ENCODE data around the gene MGAT3. TPM values are rescaled to one million over a fixed set of nuclear protein-coding genes. Genes with fewer than 3 reads are reported as not detected.
"Not testable (repeated sequence)": the region's sequence is repeated elsewhere in the genome, so short reads cannot be mapped to it uniquely, and the experiment has no call there.

Gene MGAT3
- total RNA-seq, 6 donors from 2014 or later = 5.2 to 45.0 (median 26.0) TPM

DNA sequence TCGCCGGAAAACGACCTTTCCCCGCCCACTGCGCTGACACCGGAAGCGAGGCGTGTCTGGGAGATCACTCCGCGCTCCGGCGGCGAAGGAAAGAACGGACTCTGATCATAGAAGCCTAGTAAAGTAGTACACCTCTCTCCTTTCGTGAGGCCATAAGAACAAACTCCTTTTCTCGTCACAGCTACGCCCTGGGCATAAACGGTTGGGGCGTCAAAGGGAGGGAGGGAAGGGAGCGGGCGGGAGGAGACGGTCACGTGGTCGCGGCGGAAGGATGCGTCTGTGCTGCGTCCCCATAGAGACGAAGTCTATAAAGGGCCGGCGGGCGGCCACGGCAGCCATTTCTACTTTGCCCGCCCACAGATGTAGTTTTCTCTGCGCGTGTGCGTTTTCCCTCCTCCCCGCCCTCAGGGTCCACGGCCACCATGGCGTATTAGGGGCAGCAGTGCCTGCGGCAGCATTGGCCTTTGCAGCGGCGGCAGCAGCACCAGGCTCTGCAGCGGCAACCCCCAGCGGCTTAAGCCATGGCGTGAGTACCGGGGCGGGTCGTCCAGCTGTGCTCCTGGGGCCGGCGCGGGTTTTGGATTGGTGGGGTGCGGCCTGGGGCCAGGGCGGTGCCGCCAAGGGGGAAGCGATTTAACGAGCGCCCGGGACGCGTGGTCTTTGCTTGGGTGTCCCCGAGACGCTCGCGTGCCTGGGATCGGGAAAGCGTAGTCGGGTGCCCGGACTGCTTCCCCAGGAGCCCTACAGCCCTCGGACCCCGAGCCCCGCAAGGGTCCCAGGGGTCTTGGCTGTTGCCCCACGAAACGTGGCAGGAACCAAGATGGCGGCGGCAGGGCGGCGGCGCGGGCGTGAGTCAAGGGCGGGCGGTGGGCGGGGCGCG is 63.7 kb downstream of the MGAT3 start, which contains the start of gene ATF4:
ATF4 (plus strand) TSS at position 337 of the 880 bp plus-strand sequence. CDS start 884 bp downstream, outside the sequence.
- 0% methylated on average over 15 to 73 of the region's 86 CpGs for WGBS, 2 donors
- peaks cover 45 to 53% (median 51%) of the 10 kb centered on the region in 4 donors for H3K4me1 ChIP-seq

DNA sequence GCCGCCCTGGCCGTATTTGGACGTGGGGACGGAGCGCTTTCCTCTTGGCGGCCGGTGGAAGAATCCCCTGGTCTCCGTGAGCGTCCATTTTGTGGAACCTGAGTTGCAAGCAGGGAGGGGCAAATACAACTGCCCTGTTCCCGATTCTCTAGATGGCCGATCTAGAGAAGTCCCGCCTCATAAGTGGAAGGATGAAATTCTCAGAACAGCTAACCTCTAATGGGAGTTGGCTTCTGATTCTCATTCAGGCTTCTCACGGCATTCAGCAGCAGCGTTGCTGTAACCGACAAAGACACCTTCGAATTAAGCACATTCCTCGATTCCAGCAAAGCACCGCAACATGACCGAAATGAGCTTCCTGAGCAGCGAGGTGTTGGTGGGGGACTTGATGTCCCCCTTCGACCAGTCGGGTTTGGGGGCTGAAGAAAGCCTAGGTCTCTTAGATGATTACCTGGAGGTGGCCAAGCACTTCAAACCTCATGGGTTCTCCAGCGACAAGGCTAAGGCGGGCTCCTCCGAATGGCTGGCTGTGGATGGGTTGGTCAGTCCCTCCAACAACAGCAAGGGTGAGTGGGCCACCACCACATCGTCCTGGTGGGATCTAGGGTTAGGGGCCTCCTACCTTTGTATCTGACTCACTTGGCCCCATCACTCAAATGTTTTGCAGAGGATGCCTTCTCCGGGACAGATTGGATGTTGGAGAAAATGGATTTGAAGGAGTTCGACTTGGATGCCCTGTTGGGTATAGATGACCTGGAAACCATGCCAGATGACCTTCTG is 64.5 kb downstream of the MGAT3 start:
- peak in 1 of 2 donors; percentile 88 for DNase-seq
- not testable (repeated sequence) for H3K9me3 ChIP-seq; ATAC-seq (ENCODE audit: low FRiP score in 2 of 2); H3K27me3 ChIP-seq
- Histone ChIP-seq H3K4me3 (peak overlapping the region; percentile 76 to 98 (median 96)), H3K36me3 (peaks cover 19 to 51% (median 34%) of the 10 kb centered on the region in 4 donors), H3K27ac (peak overlapping the region; percentile 98 to 100 (median 99)), H3K4me1 (peaks cover 45 to 60% (median 56%) of the 10 kb centered on the region in 4 donors)
- 0 to 3% methylated on average over 1 to 28 of the region's 28 CpGs for WGBS, 2 donors

More for the DNA sequence above, 63.7 kb downstream of the MGAT3 start, which contains the start of gene ATF4:
- H3K4me3 ChIP-seq = peak within 1 kb of the TSS; percentile 76 to 98 (median 96)
- DNase-seq = peak; percentile 82 to 97
- ATAC-seq (ENCODE audit: low FRiP score in 2 of 2) = peak; percentile 82 to 88
- TF ChIP-seq EP300 (IDR thresholded peaks at IDR 0.05) (peak in 1 of 4 donors; percentile 58), POLR2AphosphoS5 (IDR thresholded peaks at IDR 0.05) (peak; percentile 98 to 99), POLR2A (IDR thresholded peaks at IDR 0.05) (peak; percentile 98 to 100 (median 99))
- TF ChIP-seq, protein P1, sequence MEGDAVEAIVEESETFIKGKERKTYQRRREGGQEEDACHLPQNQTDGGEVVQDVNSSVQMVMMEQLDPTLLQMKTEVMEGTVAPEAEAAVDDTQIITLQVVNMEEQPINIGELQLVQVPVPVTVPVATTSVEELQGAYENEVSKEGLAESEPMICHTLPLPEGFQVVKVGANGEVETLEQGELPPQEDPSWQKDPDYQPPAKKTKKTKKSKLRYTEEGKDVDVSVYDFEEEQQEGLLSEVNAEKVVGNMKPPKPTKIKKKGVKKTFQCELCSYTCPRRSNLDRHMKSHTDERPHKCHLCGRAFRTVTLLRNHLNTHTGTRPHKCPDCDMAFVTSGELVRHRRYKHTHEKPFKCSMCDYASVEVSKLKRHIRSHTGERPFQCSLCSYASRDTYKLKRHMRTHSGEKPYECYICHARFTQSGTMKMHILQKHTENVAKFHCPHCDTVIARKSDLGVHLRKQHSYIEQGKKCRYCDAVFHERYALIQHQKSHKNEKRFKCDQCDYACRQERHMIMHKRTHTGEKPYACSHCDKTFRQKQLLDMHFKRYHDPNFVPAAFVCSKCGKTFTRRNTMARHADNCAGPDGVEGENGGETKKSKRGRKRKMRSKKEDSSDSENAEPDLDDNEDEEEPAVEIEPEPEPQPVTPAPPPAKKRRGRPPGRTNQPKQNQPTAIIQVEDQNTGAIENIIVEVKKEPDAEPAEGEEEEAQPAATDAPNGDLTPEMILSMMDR (IDR thresholded peaks at IDR 0.05) = peak in 2 of 6 experiments; percentile 11 to 20
- no peaks in the 10 kb centered on the region for H3K27me3 ChIP-seq
- H3K27ac ChIP-seq = peak within 1 kb of the TSS; percentile 98 to 100 (median 99)
- H3K9me3 ChIP-seq = no peaks in the 10 kb centered on the region
- H3K36me3 ChIP-seq = peaks cover 22 to 58% (median 37%) of the 10 kb centered on the region in 4 donors

DNA sequence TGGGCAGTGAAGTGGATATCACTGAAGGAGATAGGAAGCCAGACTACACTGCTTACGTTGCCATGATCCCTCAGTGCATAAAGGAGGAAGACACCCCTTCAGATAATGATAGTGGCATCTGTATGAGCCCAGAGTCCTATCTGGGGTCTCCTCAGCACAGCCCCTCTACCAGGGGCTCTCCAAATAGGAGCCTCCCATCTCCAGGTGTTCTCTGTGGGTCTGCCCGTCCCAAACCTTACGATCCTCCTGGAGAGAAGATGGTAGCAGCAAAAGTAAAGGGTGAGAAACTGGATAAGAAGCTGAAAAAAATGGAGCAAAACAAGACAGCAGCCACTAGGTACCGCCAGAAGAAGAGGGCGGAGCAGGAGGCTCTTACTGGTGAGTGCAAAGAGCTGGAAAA is 65.3 kb downstream of the MGAT3 start:
- not testable (repeated sequence) for H3K27me3 ChIP-seq; DNase-seq; H3K9me3 ChIP-seq; ATAC-seq (ENCODE audit: low FRiP score in 2 of 2)
- WGBS, 2 donors = 21 to 25% methylated on average over 5 of the region's 5 CpGs
- Histone ChIP-seq H3K36me3 (peaks cover 19 to 44% (median 34%) of the 10 kb centered on the region in 4 donors), H3K4me3 (peak overlapping the region; percentile 76 to 98 (median 96)), H3K27ac (peak overlapping the region; percentile 98 to 100 (median 99)), H3K4me1 (peaks cover 50 to 66% (median 58%) of the 10 kb centered on the region in 4 donors)

DNA sequence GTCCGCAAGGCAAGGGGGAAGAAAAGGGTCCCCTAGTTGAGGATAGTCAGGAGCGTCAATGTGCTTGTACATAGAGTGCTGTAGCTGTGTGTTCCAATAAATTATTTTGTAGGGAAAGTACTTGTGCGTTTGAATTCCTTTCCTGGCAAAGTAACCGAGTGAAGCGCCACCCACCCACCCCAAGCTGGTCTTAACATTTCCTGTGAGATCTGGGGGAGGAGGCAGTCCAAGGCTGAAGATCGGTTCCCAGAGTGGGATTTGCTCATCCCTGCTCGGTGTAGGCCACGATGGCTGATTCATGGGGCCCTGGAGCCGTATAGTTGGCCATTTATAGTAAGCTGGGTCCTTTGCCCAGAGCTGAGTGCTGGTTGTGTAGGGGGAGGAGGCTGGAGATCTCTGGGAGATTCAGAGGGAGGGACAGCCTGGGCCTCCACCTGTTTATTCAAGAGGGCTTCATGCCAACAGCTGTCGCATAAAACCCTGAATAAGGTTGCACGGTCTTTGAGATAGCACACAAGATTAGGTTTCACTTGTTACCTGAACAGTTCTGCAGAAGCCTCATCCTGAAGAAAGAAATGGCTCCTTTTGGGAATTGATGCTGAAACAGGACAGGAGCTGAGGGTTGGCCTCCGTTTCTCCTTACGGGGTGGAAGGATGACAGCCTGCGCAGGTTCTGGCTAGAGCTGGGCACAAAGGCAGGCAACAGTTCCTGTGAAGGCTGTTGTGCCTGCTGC is 65.9 kb downstream of the MGAT3 start:
- peak in 1 of 4 donors; percentile 33 for TF ChIP-seq POLR2A (IDR thresholded peaks at IDR 0.05)
- TF ChIP-seq EP300 (IDR thresholded peaks at IDR 0.05) = no peak
- TF ChIP-seq POLR2AphosphoS5 (IDR thresholded peaks at IDR 0.05) = peak in 1 of 2 donors; percentile 4
- H3K27ac ChIP-seq = peak overlapping the region; percentile 6 to 100 (median 98)
- ATAC-seq (ENCODE audit: low FRiP score in 2 of 2) (no peak), DNase-seq (no peak)
- peaks cover 19 to 44% (median 34%) of the 10 kb centered on the region in 4 donors for H3K36me3 ChIP-seq
- H3K27me3 ChIP-seq = no peaks in the 10 kb centered on the region
- H3K4me3 ChIP-seq = peak overlapping the region; percentile 36 to 98 (median 87)
- peaks cover 55 to 72% (median 63%) of the 10 kb centered on the region in 4 donors for H3K4me1 ChIP-seq
- no peaks in the 10 kb centered on the region for H3K9me3 ChIP-seq
- WGBS, 2 donors = 23% methylated on average over 9 to 14 of the region's 14 CpGs

DNA sequence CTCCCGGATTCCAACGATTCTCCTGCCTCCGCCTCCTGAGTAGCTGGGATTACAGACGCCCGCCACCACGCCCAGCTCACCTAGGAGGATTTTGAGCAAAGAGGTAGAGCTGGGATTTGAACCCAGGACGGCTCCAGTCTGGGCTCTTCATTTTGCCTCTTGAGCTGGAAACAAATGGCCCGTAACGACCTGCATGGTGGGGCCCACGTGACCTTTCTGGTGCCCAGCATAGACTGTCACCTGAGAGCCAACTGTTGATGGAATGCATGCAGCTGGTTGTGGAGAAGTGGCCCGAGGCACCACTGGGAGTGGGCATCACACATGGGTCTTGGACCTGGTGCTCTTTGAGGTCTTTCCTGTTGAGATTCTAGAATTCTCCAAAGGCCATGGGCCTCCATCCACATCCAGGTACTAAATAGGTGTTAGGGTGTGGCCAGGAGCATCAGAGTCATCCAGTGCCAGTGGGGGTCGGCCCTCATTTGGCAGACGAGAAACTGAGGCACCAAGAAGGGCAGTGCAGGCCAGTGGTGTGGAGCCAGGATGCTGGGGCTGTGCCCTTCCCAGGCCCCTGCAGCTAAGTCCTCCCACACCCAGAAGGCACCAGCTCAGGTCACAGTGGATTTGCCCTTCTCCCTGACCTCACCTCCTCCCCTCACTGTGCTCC is 67.4 kb downstream of the MGAT3 start:
- peaks cover 22 to 54% (median 43%) of the 10 kb centered on the region in 4 donors for H3K36me3 ChIP-seq
- no peak for ATAC-seq (ENCODE audit: low FRiP score in 2 of 2)
- H3K27ac ChIP-seq = peak overlapping the region in 2 of 4 donors; percentile 49 to 57
- no peaks in the 10 kb centered on the region for H3K9me3 ChIP-seq
- H3K4me3 ChIP-seq = peak overlapping the region in 1 of 4 donors; percentile 98
- WGBS, 2 donors = 70 to 93% methylated on average over 10 to 11 of the region's 13 CpGs
- no peak for DNase-seq
- TF ChIP-seq POLR2A (IDR thresholded peaks at IDR 0.05) = no peak
- TF ChIP-seq EP300 (IDR thresholded peaks at IDR 0.05) = no peak
- TF ChIP-seq, protein P1 (IDR thresholded peaks at IDR 0.05) = no peak
- H3K27me3 ChIP-seq = no peaks in the 10 kb centered on the region
- peaks cover 60 to 77% (median 69%) of the 10 kb centered on the region in 4 donors for H3K4me1 ChIP-seq

Measured in upper lobe of left lung (tissue), 6 donors.